GM18526 (cell line): ENCODE data around the gene EFNA4.

Experiments
- POLR2A ChIP-seq: IDR thresholded peaks from 3 replicates; pipeline ENCODE4 v1.6.1; 2011; ENCODE audit not compliant: insufficient read length; ENCODE audit errors: extremely low read depth

EFNA4 gene

GRCh38 chr1:155084722-155085503 lies 21.4 kb downstream of the EFNA4 start:
- no peak for TF ChIP-seq POLR2A

DNA sequence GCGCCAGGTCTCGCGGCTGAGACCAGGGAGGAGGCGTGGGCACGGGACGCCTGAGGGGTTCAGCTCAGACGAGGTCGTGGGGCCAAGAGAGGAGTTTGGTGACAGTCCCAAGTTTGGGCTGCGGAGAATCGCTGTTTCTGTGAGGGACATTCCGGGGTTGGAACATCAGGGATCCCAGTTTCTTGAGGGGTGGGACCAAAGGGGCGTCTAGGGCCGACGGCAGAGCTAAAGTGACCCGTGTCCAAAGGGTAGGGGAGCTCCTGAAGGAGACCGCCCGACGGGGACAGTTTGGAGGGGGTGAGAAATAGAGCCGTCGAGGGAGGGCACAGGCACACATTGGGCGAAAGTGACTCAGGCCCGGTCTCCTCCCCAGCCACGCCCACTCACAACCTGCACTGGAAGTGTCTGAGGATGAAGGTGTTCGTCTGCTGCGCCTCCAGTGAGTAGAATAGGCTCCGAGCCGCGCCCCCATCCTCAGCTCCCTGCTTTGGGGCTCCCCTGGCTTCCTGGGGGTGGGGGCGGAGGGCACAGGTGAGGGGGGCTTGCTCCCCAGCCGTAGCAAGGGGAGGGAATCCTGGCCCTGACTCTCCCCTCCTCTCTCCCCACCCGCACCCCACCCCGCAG lies 22.1 kb downstream of the EFNA4 start:
- TF ChIP-seq POLR2A: no peak

DNA sequence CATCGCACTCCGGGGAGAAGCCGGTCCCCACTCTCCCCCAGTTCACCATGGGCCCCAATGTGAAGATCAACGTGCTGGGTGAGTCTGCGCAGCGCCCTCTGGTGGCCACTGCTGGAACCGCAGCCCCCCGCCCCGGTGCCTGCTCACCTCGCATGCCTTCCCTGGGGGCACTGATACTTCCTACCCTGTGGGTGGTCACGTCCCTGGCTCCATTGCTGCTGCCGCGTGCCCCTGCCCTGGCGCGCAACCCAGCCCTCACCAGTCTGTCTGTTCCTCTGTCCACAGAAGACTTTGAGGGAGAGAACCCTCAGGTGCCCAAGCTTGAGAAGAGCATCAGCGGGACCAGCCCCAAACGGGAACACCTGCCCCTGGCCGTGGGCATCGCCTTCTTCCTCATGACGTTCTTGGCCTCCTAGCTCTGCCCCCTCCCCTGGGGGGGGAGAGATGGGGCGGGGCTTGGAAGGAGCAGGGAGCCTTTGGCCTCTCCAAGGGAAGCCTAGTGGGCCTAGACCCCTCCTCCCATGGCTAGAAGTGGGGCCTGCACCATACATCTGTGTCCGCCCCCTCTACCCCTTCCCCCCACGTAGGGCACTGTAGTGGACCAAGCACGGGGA lies 22.7 kb downstream of the EFNA4 start:
- no peak for TF ChIP-seq POLR2A

DNA sequence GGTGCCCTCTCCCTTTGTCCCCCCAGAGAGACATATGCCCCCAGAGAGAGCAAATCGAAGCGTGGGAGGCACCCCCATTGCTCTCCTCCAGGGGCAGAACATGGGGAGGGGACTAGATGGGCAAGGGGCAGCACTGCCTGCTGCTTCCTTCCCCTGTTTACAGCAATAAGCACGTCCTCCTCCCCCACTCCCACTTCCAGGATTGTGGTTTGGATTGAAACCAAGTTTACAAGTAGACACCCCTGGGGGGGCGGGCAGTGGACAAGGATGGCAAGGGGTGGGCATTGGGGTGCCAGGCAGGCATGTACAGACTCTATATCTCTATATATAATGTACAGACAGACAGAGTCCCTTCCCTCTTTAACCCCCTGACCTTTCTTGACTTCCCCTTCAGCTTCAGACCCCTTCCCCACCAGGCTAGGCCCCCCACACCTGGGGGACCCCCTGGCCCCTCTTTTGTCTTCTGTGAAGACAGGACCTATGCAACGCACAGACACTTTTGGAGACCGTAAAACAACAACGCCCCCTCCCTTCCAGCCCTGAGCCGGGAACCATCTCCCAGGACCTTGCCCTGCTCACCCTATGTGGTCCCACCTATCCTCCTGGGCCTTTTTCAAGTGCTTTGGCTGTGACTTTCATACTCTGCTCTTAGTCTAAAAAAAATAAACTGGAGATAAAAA lies 23.5 kb downstream of the EFNA4 start:
- no peak for TF ChIP-seq POLR2A

- TF ChIP-seq POLR2A: no peak
Observed at GRCh38 chr1:155091071-155092051, 27.8 kb downstream of the EFNA4 start.

- TF ChIP-seq POLR2A: no peak
Observed at GRCh38 chr1:155092131-155092530, 28.6 kb downstream of the EFNA4 start.

GRCh38 chr1:155092641-155093040 lies 29.1 kb downstream of the EFNA4 start:
- no peak for TF ChIP-seq POLR2A

GRCh38 chr1:155093911-155094621 lies 30.5 kb downstream of the EFNA4 start:
- TF ChIP-seq POLR2A: no peak

GRCh38 chr1:155094622-155094948 lies 31.0 kb downstream of the EFNA4 start:
- TF ChIP-seq POLR2A: no peak

DNA sequence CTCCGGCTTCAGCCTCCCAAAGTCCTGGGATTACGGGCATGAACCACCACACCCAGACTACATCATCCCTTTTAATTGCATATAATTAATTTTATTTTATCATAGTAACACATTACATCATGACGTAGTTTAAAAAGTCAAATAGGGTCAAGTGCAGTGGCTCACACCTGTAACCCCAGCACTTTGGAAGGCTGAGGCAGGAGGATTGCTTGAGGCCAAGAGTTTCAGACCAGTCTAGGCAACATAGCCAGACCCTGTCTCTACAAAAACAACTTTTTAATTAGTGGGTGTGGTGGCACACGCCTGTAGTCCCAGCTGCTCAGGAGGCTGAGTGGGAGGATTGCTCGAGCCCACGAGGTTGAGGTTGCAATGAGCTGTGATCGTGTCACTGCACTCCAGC lies 35.8 kb downstream of the EFNA4 start:
- no peak for TF ChIP-seq POLR2A

DNA sequence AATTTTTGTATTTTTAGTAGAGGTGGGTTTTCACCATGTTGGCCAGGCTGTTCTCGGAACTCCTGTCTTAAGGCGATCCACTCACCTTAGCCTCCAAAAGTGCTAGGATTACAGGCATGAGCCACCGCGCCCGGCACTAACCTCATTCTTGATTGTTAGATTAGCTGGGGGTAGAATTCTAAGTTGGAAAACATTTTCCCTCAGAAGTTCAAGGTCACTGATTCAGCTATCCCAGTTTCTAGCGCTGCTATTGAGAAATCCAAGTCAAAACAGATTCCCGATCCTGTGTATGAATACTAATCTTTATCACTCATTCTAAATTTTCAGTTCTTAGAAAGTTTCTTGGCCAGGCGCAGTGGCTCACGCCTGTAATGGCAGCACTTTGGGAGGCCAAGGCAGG lies 39.8 kb downstream of the EFNA4 start:
- no peak for TF ChIP-seq POLR2A

DNA sequence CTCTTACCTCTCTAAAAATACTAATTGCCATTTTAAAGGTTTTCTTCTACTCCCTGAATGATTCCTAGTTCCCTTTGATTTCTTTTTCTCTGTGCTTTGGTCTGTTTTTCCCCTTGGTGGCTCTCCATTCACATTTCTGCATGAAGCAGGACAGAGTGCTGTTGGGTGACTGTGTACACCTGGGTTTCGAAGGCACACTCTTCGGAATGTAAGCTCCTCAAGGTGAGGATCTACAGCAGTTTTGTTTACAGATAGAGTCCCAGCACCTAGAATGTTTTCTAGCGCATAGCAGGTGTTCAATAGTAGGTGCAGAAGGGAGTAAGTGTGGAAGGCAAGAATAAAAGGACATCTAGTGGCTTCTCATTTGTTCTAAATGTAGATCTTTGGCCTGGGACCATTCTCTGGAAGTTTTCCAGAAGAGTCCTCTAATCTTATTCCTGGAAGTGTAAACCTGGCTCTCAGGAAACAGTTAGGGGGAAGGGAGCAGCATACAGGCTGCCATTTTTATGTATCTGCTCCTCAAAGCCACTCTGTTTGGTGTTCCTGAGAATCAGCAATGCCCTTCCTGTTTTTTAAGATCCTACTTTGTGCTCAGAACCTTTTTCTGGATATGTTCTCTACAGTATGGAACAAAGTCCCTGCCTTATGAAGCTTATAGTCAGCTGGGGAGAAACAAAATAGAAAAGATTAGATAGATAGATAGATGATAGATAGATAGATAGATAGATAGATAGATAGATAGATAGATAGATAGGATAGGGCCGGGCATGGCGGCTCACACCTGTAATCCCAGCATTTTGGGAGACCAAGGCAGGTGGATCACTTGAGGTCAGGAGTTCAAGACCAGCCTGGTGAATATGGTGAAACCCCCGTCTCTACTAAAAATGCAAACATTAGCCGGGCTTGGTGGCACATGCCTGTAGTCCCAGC lies 41.3 kb downstream of the EFNA4 start:
- no peak for TF ChIP-seq POLR2A

GRCh38 chr1:155105604-155106011 lies 42.1 kb downstream of the EFNA4 start:
- no peak for TF ChIP-seq POLR2A
